Naive B cell (primary cell): ENCODE measurements around the gene AGRN. TPM values are rescaled to one million over a fixed set of nuclear protein-coding genes. Genes with fewer than 3 reads are reported as not detected.
"Not testable (repeated sequence)": the region's sequence is repeated elsewhere in the genome, so short reads cannot be mapped to it uniquely, and the experiment has no call there.

Source experiments
- ATAC-seq, 2 donors: fragments of 150-1000 bp; cut with Tn5 transposase; 2 replicates each; pipeline ENCODE4 v1.10.0; 2021; ENCODE audit warnings: low read depth in 2 of 2, mild to moderate bottlenecking in 2 of 2, moderate library complexity in 2 of 2
- DNase-seq: peaks from one replicate; pipeline ENCODE4 v3.0.0; 2022
- H3K27ac Mint-ChIP-seq, 6 donors: one replicate each; pipeline ENCODE4 v1.8.0; 2020 to 2022; ENCODE audit warnings: mild to moderate bottlenecking in 6 of 6, mixed read lengths in 6 of 6, moderate library complexity in 5 of 6, inconsistent platforms in 2 of 6
- H3K27me3 Mint-ChIP-seq, 3 donors: one replicate each; pipeline ENCODE4 v1.8.0; 2021 to 2022; ENCODE audit warnings: mixed read lengths in 3 of 3, mild to moderate bottlenecking in 1 of 3
- H3K36me3 Mint-ChIP-seq, 2 donors: one replicate each; pipeline ENCODE4 v1.8.0; 2020 to 2022; ENCODE audit warnings: mixed read lengths in 2 of 2, inconsistent platforms in 1 of 2, mild to moderate bottlenecking in 1 of 2
- H3K4me1 Mint-ChIP-seq, 3 donors: one replicate each; pipeline ENCODE4 v1.8.0; 2020 to 2022; ENCODE audit warnings: mixed read lengths in 3 of 3, inconsistent platforms in 1 of 3, mild to moderate bottlenecking in 1 of 3, moderate library complexity in 1 of 3
- H3K4me3 Mint-ChIP-seq, 8 donors: one replicate each; pipeline ENCODE4 v1.8.0; 2020 to 2022; ENCODE audit warnings: mild to moderate bottlenecking in 8 of 8, mixed read lengths in 8 of 8, moderate library complexity in 8 of 8, inconsistent platforms in 2 of 8
- H3K9me3 Mint-ChIP-seq, 7 donors: one replicate each; pipeline ENCODE4 v1.8.0; 2020 to 2022; ENCODE audit warnings: mixed read lengths in 7 of 7, mild to moderate bottlenecking in 5 of 7, inconsistent platforms in 2 of 7, moderate library complexity in 1 of 7
- polyA plus RNA-seq, 6 donors: library from polyadenylated mRNA; unstranded; fragments of 300-500 nt; fragmentation: Illumina TruSeq; gene quantifications; one replicate each; pipeline ENCODE4 v1.2.3, GENCODE V29; 2021; ENCODE audit warnings: low read depth in 6 of 6

The AGRN gene
- polyA plus RNA-seq, 6 donors from 2014 or later = 0.04 to 0.52 TPM; not detected in 4

DNA sequence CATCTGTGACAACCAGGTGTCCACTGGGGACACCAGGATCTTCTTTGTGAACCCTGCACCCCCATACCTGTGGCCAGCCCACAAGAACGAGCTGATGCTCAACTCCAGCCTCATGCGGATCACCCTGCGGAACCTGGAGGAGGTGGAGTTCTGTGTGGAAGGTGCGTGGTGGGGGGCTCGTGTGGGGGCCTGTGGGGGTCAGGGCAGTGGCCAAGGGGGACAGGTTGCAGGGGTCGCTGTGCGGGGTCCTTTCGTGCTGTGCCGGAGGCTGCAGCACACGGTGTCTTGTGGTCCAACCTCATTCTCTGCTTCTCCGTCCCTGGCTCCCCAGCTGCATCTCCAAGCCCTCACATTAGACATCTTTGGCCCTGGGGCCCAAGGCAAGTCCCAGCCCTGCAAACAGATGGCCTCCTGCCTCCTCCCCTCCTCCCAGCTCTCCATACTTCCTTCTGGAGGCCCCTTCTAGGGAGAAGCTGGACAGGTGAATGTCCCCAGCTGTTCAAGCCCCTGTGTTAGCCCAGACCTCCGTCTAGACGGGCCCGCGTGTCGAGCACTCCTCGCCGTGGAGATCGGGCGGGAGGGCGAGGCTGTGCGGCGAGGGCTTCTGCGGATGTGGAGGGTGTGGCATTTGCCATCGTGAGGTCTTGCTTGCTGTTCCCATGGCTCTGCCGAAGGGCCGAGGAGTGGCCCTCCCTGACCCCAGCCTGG is 2.5 kb downstream of the AGRN start:
- Mint-ChIP-seq H3K4me1 (peaks cover 6 to 12% (median 8%) of the 10 kb centered on the region in 3 donors), H3K36me3 (no peaks in the 10 kb centered on the region), H3K27ac (peak overlapping the region in 2 of 6 donors; percentile 56 to 57), H3K9me3 (no peaks in the 10 kb centered on the region), H3K27me3 (peaks cover 0 to 20% (median 10%) of the 10 kb centered on the region in 3 donors), H3K4me3 (peak overlapping the region in 5 of 8 donors; percentile 20 to 77 (median 53))
- no peak for DNase-seq
- ATAC-seq = no peak

DNA sequence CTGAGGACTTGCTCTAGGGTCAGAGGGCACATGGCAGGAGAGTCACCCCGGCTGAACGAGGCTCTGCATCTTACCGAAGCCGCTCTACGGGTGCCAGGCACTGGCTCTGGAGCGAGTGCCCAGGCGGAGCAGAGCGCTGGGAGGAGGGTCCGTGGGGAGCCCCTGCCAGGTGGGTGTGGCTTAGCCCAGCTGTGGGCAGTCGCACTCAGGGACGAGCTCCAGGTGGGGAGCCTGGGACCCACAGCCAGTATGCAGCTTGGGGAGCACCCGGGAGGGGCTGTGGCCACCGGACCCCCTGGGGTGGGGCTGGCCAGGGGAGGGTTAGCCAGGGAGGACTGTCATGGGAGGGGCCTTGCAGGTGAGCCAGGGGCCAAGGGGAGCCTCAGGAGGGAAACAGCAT is 3.8 kb downstream of the AGRN start:
- no peak for DNase-seq
- Mint-ChIP-seq H3K9me3 (no peaks in the 10 kb centered on the region), H3K36me3 (no peaks in the 10 kb centered on the region), H3K4me1 (peaks cover 6 to 12% (median 7%) of the 10 kb centered on the region in 3 donors), H3K4me3 (peak overlapping the region in 2 of 8 donors; percentile 19 to 65), H3K27ac (no peak overlapping the region), H3K27me3 (peaks cover 0 to 20% (median 10%) of the 10 kb centered on the region in 3 donors)
- no peak for ATAC-seq

DNA sequence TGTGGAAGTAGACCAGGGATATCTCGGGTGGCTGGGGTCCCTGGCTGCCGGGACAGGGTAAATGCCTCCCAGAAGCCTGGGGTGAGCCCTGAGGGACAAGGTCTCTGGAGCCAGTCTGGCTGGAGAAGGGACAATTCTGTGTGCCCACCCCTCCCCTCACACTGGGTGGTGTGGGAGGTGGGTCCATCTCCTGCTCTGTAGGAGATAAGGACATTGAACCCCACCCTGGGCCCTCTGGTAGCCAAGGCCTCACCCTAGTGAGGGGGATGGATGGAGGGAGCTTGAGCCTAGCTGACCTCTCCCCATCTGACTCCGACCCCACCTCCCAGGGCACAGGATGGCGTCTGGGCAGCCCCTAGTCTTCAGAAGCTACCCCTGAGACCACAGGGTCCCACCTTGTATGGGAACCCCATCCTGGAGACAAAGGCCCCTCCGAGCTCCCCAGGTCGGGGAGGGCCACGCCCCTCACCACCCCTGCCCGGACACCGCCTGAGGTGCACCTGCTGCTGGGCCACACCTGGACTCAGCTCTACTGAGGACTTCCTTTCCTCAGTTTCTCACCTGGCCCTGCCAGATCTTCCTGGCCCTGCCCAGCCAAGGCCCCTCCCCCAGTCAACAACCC is 4.3 kb downstream of the AGRN start:
- no peaks in the 10 kb centered on the region for H3K36me3 Mint-ChIP-seq
- no peak for DNase-seq
- peaks cover 3 to 12% (median 6%) of the 10 kb centered on the region in 3 donors for H3K4me1 Mint-ChIP-seq
- peaks cover 0 to 20% (median 10%) of the 10 kb centered on the region in 3 donors for H3K27me3 Mint-ChIP-seq
- H3K9me3 Mint-ChIP-seq = no peaks in the 10 kb centered on the region
- H3K4me3 Mint-ChIP-seq = no peak overlapping the region
- H3K27ac Mint-ChIP-seq = no peak overlapping the region
- no peak for ATAC-seq

DNA sequence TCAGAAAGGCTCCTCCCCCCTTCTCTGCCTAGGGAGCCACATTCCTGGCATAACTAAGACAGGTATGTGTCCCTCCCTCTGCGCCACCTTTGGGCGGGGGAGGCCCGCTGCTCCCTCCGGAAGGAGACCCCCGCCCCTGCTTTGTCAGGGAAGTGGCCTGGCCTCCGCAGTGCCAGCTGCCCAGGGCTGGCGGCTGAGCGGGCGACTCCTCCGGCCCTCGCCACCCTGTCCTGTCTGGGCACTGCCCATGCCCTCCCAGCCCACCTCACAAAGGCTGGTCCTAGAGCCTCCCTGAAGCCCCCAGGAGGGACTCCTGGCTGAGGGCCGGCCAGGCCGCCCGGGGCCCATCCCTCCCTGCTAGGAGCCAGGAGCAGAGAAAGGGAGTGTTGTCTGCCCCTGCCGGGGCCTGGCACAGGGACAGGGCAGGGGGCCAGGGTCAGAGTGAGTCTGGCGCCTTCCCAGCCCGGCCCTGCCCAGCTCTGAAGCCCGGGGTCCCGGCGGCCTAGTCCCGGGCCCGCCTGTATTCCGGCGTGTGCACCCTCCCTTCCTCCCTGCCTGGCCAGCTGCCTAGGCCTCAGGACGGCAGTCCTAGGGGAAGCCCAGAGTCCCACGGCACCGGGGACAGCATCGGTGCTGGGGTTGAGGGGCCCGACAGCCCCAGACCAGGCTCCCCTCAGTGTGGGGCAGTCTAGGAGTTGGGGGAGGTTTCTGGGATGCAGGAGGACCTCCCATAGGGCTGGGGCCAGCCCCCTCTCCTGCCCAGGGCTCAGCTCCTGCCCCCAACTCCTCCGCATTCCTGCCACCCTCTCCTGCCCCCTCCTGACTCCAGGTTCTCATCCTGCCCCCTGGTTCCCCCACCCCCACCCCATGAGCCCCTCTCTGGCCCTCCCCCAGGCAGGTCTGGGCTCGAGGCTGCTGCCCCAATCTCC is 5.1 kb downstream of the AGRN start:
- Mint-ChIP-seq H3K4me1 (peaks cover 3 to 12% (median 6%) of the 10 kb centered on the region in 3 donors), H3K9me3 (no peaks in the 10 kb centered on the region), H3K27me3 (peaks cover 0 to 20% (median 10%) of the 10 kb centered on the region in 3 donors), H3K36me3 (no peaks in the 10 kb centered on the region), H3K4me3 (no peak overlapping the region), H3K27ac (no peak overlapping the region)
- DNase-seq (no peak), ATAC-seq (no peak)

DNA sequence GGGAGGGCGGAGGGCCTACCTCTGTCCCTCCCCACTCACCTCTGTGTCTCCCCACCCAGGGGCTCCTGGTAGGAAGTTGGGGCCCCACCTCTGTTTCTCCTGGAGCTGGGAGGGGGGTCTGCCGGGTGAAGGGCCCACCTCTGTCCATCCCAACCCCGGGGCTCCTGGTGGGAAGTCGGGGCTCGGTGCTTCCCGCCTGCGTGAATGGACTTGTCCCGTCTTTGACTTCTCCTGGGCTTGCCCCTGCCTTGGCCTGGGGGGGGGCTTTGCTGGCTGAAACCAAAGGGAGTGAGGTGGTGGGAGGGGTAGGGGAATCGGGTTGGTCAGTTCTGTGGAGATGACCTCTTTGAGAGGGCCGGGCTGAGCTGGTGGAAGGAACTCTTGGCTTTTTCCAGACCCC is 5.8 kb downstream of the AGRN start:
- Mint-ChIP-seq H3K27ac (no peak overlapping the region), H3K4me1 (peaks cover 3 to 12% (median 6%) of the 10 kb centered on the region in 3 donors), H3K4me3 (no peak overlapping the region), H3K9me3 (no peaks in the 10 kb centered on the region), H3K27me3 (peaks cover 0 to 20% (median 10%) of the 10 kb centered on the region in 3 donors), H3K36me3 (no peaks in the 10 kb centered on the region)
- DNase-seq = no peak
- ATAC-seq = no peak

DNA sequence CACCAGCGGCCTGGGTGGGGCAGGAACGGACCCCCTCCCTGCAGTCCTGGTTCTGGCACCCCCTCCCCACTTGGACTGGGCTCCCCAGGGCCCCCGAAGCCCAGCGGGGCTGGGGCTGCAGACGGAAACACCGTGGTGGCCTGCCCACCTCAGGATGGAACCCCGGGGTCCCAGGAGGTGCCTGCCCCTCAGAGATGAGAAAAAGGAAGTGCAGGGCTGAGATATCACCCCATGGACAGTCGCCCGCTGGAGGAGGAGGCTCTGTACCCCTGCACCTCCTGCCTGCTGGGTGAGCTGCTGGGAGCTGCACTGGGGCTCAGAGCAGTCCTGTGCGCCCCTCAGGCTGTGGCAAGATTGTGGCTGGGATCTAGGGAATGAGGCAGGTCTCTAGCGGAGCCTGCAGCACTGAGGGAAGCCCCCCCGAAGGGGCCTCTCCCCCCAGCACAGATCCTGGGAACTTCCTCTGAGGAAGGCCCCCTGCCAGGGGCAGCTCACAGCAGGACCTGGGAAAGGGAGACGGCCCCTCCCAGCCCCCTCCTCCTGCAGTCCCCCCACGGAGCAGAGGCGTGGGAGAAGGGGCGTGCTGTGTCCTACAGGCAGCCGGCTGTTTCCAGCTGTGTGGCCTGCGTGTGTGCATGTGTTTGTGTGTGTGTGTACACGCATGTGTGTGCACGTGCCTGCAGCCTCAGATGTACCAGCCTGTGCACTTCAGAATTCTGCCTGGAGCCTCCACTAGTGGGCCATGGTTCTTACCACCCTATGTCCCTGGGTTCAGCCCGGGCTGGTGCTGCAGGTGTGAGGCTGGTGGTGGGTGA is 6.9 kb downstream of the AGRN start:
- H3K4me1 Mint-ChIP-seq = peaks cover 3 to 15% (median 6%) of the 10 kb centered on the region in 3 donors
- no peaks in the 10 kb centered on the region for H3K9me3 Mint-ChIP-seq
- ATAC-seq = peak; percentile 27 to 29

DNA sequence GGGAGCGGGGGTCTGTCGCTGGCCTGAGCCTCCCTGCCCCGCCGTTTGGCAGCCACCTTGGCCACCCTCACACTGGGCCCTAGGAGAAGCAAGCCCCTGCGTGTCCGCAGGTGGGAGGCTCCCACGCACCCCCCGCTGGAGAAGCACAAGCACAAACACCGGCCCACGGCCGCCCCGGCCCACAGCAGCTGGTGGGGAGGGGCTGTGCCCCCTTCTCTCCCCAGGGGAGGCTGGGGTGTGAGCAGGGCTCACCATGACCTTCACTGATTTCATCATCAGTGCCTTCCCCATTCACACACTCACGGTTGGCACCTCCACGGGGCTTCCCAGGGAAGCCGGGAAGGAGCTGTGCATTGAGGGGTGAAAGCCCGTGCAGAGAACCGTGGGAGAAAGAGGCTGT is 7.9 kb downstream of the AGRN start:
- Mint-ChIP-seq H3K27me3 (peaks cover 0 to 16% (median 14%) of the 10 kb centered on the region in 3 donors), H3K27ac (no peak overlapping the region), H3K9me3 (no peaks in the 10 kb centered on the region), H3K4me1 (peaks cover 8 to 18% (median 9%) of the 10 kb centered on the region in 3 donors), H3K4me3 (no peak overlapping the region), H3K36me3 (no peaks in the 10 kb centered on the region)
- ATAC-seq (no peak), DNase-seq (no peak)

More for the DNA sequence above, 6.9 kb downstream of the AGRN start:
- no peak overlapping the region for H3K4me3 Mint-ChIP-seq
- peaks cover 0 to 19% (median 10%) of the 10 kb centered on the region in 3 donors for H3K27me3 Mint-ChIP-seq
- no peak for DNase-seq
- no peaks in the 10 kb centered on the region for H3K36me3 Mint-ChIP-seq
- no peak overlapping the region for H3K27ac Mint-ChIP-seq

DNA sequence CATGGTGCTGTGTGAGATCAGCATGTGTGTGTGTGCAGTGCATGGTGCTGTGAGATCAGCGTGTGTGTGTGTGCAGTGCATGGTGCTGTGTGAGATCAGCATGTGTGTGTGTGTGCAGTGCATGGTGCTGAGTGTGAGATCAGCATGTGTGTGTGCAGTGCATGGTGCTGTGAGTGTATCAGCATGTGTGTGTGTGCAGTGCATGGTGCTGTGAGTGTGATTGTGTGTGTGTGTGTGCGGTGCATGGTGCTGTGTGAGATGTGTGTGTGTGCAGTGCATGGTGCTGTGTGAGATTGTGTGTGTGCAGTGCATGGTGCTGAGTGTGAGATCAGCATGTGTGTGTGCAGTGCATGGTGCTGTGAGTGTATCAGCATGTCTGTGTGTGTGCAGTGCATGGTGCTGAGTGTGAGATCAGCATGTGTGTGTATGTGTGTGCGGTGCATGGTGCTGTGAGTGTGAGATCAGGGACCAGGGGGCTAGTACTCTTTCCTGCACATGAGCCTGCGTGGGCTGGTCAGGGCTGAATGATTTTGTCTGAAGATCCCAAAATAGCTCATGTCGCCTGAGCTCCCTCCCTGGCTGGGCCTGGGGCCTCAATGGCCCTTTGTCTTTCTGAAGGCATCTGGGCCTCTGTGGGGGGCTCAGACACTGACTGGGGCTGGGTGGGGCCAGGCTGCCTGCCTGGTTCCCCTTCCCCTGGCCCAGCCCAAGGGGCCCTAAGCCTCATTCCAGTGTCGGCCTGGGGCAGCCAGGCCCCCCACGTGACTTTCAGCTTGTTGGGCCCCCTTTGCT is 11.1 kb downstream of the AGRN start:
- Mint-ChIP-seq H3K4me1 (peaks cover 9 to 22% (median 19%) of the 10 kb centered on the region in 3 donors), H3K4me3 (peak overlapping the region in 2 of 8 donors; percentile 22 to 68), H3K27me3 (peaks cover 2 to 23% (median 18%) of the 10 kb centered on the region in 3 donors)
- not testable (repeated sequence) for H3K9me3 Mint-ChIP-seq, H3K36me3 Mint-ChIP-seq, DNase-seq, H3K27ac Mint-ChIP-seq, ATAC-seq

DNA sequence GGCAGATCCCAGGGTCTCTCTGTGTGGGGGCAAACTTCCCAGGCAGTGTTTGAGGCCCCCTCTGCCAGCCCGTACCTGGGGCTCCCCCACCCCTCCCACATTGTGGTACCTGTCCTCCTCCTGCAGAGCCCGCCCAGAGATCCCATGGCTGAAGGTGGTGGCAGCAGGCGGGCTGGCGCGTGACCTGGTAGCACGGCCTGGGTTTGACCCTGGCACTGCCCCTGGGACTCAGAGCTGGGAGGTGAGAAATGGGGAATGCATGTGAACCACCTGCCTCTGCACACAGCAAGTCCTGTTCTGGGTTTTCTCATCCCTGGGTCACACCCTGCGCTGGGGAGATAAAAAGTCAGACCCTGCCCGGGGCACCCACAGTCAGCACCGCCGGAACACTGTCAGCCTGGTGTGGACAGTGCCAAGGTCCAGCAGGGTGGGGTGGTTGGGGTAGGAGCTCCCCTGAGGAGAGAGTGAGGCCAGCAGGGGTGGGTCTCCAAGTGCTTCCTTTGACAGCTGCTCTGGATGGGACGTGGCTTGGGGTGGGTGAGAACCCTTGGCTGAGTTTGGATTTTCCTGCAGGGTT is 11.8 kb downstream of the AGRN start:
- Mint-ChIP-seq H3K9me3 (no peaks in the 10 kb centered on the region), H3K27me3 (peaks cover 4 to 30% (median 22%) of the 10 kb centered on the region in 3 donors), H3K4me1 (peaks cover 9 to 29% (median 19%) of the 10 kb centered on the region in 3 donors), H3K27ac (peak overlapping the region in 4 of 6 donors; percentile 14 to 92 (median 69)), H3K4me3 (peak overlapping the region in 7 of 8 donors; percentile 68 to 84 (median 76)), H3K36me3 (no peaks in the 10 kb centered on the region)
- DNase-seq (no peak), ATAC-seq (no peak)

DNA sequence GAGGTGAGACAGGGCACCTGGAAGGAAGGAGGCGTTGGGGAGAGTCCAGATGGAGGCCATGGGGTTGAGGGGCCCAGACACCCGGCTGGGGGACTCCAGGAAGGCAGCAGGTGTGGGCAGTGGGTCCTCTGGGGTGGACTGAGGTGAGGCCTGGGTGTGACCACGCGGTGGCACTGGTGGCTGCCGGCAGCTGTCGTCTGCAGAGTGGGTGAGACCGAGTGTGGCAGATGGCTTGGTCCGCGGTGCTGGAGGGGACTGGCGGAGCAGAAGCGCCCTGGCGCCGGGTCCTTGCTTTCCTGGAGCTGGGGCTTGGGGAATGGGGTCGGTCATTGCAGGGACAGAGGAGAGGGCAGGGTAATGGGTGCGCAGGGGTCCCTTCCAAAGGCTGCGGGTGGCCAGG is 12.5 kb downstream of the AGRN start:
- ATAC-seq = no peak

DNA sequence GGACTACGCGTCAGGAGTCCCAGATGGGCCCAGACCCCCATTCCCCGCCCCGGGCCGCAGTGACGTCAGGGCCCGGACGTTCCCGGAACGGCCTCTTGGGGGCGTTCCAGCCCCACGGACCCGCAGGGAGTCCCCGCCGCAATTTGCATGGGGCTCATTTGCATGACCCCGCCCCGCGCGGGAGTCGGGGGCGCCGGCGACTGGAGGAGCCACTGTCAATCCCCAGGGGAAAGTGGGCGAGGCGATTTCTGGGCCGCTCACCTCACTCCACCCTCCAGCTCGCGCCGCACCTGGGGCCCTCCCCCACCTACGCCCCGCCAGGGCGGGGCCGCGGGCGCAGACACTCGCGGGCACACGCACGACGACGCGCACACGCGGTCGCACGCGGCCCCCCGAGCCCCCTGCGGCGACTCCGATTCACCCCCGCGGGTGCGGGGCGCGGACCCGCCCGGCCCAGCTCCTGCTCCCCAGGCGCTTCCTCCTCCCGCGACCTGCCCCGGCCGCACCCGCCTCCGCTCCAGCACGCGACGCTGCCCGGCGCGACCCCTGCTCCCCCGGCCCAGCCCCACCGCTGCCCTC is 13.2 kb downstream of the AGRN start:
- ATAC-seq = peak; percentile 91
- Mint-ChIP-seq H3K27ac (peak overlapping the region in 3 of 6 donors; percentile 49 to 91 (median 65)), H3K27me3 (peaks cover 4 to 40% (median 22%) of the 10 kb centered on the region in 3 donors)

More for the DNA sequence above, 12.5 kb downstream of the AGRN start:
- H3K4me1 Mint-ChIP-seq = peaks cover 9 to 29% (median 19%) of the 10 kb centered on the region in 3 donors
- peak overlapping the region in 5 of 6 donors; percentile 51 to 92 (median 87) for H3K27ac Mint-ChIP-seq
- peak overlapping the region; percentile 30 to 84 (median 72) for H3K4me3 Mint-ChIP-seq
- no peaks in the 10 kb centered on the region for H3K36me3 Mint-ChIP-seq
- no peak for DNase-seq
- no peaks in the 10 kb centered on the region for H3K9me3 Mint-ChIP-seq
- H3K27me3 Mint-ChIP-seq = peaks cover 4 to 35% (median 22%) of the 10 kb centered on the region in 3 donors

More for the DNA sequence above, 13.2 kb downstream of the AGRN start:
- no peaks in the 10 kb centered on the region for H3K36me3 Mint-ChIP-seq
- no peaks in the 10 kb centered on the region for H3K9me3 Mint-ChIP-seq
- peak overlapping the region; percentile 25 to 78 (median 76) for H3K4me3 Mint-ChIP-seq
- peaks cover 14 to 29% (median 19%) of the 10 kb centered on the region in 3 donors for H3K4me1 Mint-ChIP-seq
- DNase-seq = peak; percentile 97
